ENCODE data around the gene HEATR9. TPM values are rescaled to one million over a fixed set of nuclear protein-coding genes. Genes with fewer than 3 reads are reported as not detected.

HEATR9 gene
- total RNA-seq, 1 donor from 2014 or later: not detected

GRCh38 chr17:35867574-35867973 is 1.1 kb downstream of the HEATR9 start:
- Histone ChIP-seq H3K4me3 (no peak overlapping the region), H3K27ac (no peak overlapping the region), H3K27me3 (no peaks in the 10 kb centered on the region), H3K4me1 (peaks cover 12% of the 10 kb centered on the region), H3K36me3 (no peaks in the 10 kb centered on the region), H3K9me3 (no peaks in the 10 kb centered on the region)
- TF ChIP-seq POLR2A (IDR thresholded peaks at IDR 0.05) (no peak), CTCF (IDR thresholded peaks at IDR 0.05) (no peak), POLR2AphosphoS5 (IDR thresholded peaks at IDR 0.05; ENCODE audit: insufficient read depth in 1 of 2, low read depth in 1 of 2) (no peak)
- intact Hi-C loops (cut with DNase I): no loop called here
- no peak for DNase-seq (ENCODE audit: extremely low spot score in 2 of 2)

GRCh38 chr17:35866341-35866950 is 2.2 kb downstream of the HEATR9 start:
- no peaks in the 10 kb centered on the region for H3K27me3 ChIP-seq
- no peak overlapping the region for H3K27ac ChIP-seq
- H3K4me1 ChIP-seq: peaks cover 12% of the 10 kb centered on the region
- no peak for DNase-seq (ENCODE audit: extremely low spot score in 2 of 2)
- no peaks in the 10 kb centered on the region for H3K9me3 ChIP-seq
- TF ChIP-seq POLR2A (IDR thresholded peaks at IDR 0.05): no peak
- TF ChIP-seq POLR2AphosphoS5 (IDR thresholded peaks at IDR 0.05; ENCODE audit: insufficient read depth in 1 of 2, low read depth in 1 of 2): no peak
- no peak for TF ChIP-seq CTCF (IDR thresholded peaks at IDR 0.05)
- intact Hi-C loops (cut with DNase I): no loop called here
- no peak overlapping the region for H3K4me3 ChIP-seq
- H3K36me3 ChIP-seq: no peaks in the 10 kb centered on the region

- intact Hi-C loops (cut with DNase I): no loop called here
- H3K36me3 ChIP-seq: no peaks in the 10 kb centered on the region
- no peaks in the 10 kb centered on the region for H3K27me3 ChIP-seq
- no peak for DNase-seq (ENCODE audit: extremely low spot score in 2 of 2)
- peaks cover 12% of the 10 kb centered on the region for H3K4me1 ChIP-seq
- no peaks in the 10 kb centered on the region for H3K9me3 ChIP-seq
- no peak overlapping the region for H3K4me3 ChIP-seq
- H3K27ac ChIP-seq: no peak overlapping the region
- TF ChIP-seq POLR2AphosphoS5 (IDR thresholded peaks at IDR 0.05; ENCODE audit: insufficient read depth in 1 of 2, low read depth in 1 of 2) (no peak), CTCF (IDR thresholded peaks at IDR 0.05) (no peak), POLR2A (IDR thresholded peaks at IDR 0.05) (no peak)
Measured at GRCh38 chr17:35865412-35866340, 3.0 kb downstream of the HEATR9 start.

GRCh38 chr17:35864853-35865252 is 3.8 kb downstream of the HEATR9 start:
- intact Hi-C loops (cut with DNase I): no loop called here
- Histone ChIP-seq H3K4me1 (peaks cover 12% of the 10 kb centered on the region), H3K36me3 (no peaks in the 10 kb centered on the region), H3K27ac (no peak overlapping the region), H3K9me3 (no peaks in the 10 kb centered on the region), H3K27me3 (no peaks in the 10 kb centered on the region), H3K4me3 (no peak overlapping the region)
- DNase-seq (ENCODE audit: extremely low spot score in 2 of 2): no peak
- TF ChIP-seq POLR2AphosphoS5 (IDR thresholded peaks at IDR 0.05; ENCODE audit: insufficient read depth in 1 of 2, low read depth in 1 of 2): no peak
- TF ChIP-seq CTCF (IDR thresholded peaks at IDR 0.05): no peak
- no peak for TF ChIP-seq POLR2A (IDR thresholded peaks at IDR 0.05)

GRCh38 chr17:35856603-35857002 is 12.1 kb downstream of the HEATR9 start:
- Histone ChIP-seq H3K4me3 (no peak overlapping the region), H3K27ac (no peak overlapping the region), H3K9me3 (no peaks in the 10 kb centered on the region), H3K36me3 (no peaks in the 10 kb centered on the region), H3K4me1 (no peaks in the 10 kb centered on the region), H3K27me3 (no peaks in the 10 kb centered on the region)
- DNase-seq (ENCODE audit: extremely low spot score in 2 of 2): no peak
- intact Hi-C loops (cut with DNase I): no loop called here
- TF ChIP-seq CTCF (IDR thresholded peaks at IDR 0.05) (no peak), POLR2AphosphoS5 (IDR thresholded peaks at IDR 0.05; ENCODE audit: insufficient read depth in 1 of 2, low read depth in 1 of 2) (no peak), POLR2A (IDR thresholded peaks at IDR 0.05) (no peak)
